ENCODE data around the gene LAMC2.
A peak's percentile ranks its signal among the peaks of the same experiment; 100 is the strongest.

LAMC2 gene

DNA sequence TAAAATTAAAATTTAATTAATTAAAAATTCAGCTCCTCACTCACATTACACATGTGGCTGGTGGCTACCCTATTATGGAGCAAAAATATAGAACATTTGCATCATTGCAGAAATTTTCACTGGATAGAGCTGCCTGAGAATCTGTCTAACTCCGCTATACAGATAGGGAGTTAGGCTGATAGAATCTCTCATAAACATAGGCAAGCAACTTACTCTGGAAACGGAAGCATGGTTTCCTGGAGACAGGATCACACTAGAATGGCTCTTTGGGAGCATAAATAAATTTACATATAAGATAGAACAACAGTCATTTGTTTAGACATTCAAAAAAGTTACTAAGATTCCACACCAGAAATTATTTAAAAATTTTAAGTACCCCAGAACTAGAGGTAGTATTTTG is 12.2 kb upstream of the LAMC2 start:
- DNase-seq: no peak

DNA sequence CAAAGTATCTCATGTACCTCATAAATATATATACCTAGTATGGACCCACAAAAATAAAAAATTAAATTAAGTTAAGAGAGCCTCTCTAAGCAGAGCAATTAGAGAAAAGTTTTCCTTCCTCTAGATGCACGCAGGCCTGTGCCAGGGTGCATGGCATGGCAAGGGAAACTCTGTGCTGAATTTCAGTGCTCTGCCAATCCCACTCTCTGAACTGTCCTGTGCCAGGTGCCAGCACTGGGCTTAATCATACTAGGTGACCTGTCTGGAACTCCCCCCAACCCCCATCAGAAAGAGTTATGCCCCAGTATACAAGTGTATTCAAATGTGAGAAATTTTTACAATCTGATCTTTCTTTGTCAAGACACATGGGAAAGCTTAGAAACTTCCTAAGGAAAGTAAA is 10.4 kb upstream of the LAMC2 start:
- DNase-seq: no peak

DNA sequence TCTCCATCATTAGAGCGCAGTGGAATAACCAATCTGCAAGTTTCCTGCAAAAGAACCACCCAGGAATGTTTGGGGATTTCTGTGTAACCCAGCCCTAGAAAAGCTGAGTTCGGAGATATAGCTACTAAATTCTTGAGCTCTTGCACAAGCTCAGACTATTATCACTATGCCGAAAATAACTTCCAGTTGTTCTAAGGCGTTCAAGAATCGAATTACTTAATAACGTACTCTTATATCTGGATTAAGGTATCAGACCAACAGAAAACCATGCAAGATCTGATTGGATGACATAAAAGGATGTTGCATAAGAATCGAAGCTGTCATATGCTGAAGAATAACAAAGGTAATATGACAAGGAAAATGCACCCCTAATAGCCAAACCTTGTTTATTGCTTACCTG is 7.5 kb upstream of the LAMC2 start:
- DNase-seq: no peak

DNA sequence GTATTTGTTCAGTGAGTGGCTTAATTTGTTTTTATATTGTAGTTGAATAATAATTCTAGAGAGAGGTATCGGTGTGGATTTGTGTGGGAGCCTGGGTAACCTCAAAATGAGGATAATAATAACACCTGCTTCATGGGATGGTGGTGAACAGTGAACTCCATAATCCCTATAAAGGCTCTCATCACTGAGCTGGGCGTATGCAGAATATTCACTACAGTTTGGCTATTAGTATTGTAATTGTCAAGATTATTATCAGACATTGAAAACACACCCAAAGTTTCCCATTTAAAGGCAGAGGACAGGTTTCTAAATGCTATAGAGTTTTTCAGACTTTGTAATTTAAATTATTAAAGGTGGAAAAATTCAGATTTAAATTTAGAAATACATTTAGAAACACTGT is 7.0 kb upstream of the LAMC2 start:
- no peak for DNase-seq

DNA sequence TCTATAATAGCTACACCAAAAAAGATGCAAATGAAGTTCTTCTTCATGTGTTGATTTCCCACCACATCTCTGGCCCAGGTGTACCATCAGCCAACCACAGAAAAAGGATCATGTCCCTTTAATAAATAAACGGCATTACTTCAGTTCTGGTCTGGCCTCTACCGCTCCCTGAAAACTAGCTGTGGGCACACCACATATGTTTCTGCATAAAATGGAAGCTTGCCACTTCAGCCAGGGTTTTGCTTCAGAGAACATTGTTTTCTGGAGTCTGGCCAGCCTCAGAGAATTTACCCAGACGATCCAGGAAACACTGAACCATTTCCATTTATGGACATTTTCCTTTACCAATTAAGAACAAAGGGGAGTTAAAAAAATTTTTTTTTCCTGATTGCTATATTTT is 5.8 kb upstream of the LAMC2 start:
- DNase-seq: no peak

DNA sequence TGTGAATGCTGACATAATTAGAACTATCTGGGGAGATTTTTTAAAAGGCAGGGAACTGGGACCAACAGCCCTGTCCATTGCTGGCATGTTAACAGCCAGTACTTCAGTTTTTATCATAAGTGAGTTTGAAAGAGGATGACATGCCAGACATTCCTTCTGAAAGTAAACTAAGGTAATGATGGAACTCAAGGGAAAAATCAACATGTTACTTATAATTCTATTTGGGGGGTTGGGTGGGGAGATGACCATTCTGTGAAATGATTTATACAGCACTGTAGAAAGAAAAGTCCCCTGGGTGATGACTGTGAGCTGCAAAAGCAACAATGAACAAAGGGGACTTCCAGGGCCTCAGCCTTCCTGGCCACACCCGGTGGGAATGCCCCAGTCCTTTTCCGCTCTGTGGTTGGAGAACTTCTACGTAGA is 5.4 kb upstream of the LAMC2 start:
- peak; percentile 23 to 48 for DNase-seq

DNA sequence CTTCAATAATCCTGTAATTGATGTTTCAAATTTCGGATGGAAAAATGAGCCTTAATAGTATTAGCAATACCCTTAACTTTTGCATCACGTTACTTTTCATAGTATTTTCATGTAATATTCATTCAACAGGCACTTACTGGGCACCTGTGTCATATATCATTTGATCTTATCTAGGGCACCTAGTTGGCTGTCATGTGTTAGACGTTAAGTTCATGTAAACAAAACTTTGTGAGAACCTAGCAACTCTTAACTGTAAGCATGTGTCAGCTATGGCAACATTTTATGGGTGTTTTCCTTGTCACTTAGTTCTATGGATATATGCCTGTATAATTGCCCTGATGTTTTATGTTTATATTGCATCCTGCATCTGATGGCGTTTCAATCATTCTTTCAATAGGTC is 777 bp downstream of the LAMC2 start:
- DNase-seq: no peak

DNA sequence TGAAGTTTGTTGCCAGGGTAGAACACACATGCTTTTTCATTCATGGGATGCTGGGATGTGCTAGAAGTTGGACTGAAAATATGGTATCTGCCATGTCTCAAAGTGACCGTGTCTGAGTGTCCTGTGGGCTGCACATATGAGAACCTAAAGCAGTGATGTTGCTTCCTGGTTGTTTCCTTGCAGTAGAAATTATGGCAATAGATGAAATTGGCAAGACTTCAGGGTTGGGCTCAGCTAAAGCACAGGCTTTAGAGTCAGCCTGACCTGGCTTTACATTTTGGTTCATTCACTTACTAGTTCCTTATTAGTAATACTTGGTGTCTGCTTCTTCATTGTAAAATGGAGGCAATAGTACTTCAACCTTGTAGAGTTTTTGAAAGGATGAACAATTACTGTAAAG is 2.2 kb downstream of the LAMC2 start:
- no peak for DNase-seq

DNA sequence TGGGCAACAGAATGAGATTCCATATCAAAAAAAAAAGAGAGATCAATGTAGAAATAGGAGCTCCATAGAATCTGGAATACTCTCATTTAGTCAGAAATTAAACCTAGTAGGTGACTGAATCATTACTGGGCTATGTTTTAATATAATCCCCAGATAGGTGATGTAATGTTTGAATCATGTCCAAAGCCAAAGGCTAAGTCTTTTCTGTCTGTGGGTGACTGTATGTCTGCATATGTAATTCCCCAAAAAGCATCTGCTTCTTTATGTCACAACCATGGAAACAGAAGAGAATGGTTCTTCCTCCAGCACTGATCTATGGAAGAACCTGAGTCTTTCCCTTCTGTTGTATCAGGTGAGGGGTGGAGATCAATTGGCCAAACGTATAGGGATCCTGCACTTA is 5.8 kb downstream of the LAMC2 start:
- DNase-seq: peak in 1 of 2 donors; percentile 25

DNA sequence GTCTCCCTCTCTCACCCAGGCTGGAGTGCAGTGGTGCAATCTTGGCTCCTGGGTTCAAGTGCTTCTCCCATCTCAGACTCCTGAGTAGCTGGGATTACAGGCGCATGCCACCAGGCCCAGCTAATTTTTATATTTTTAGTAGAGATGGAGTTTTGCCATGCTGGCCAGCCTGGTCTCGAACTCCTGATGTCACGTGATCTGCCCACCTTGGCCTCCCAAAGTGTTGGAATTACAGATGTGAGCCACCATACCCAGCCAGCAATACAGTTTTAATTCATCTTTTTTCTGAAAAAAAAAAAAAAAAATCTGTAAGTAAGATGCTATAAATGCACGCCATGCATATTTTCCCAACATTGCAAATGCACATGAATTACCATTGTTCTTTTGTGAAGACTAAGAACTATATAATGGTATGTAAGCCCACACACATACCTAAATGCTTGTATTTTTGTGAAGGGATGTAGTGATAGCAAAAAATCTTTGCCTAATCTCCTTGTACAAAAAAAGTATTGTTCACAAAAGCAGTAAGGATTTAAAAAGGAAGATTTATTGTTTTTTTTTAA is 8.0 kb downstream of the LAMC2 start:
- no peak for DNase-seq

DNA sequence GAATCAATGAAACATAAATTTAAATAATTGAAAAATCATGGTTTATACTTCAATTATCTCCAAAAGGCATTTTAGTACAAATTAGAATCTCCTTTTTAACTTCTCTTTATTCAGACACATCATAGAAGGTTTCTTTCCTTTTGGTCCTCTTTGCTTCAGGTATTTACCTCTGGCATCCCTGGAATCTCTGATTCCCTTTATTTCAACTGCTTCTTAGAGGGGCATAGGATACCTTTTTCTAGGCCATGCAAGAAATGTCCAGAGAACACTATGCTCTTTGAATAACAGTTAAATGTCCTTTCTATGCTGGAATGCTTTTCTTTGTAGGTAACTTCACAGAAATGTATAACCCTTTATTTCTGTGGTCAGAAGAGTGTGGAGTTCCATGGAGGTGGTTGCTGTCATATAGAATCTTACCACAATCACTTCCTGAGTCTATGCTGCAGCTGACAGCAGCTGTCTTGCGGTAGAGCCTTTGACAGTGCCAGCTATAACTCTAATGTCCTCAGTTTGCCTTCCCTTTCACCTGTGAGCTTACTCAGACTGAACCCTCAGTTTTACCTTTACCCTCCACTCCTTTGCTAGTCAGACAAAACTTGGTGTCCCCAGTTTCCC is 8.6 kb downstream of the LAMC2 start:
- no peak for DNase-seq

DNA sequence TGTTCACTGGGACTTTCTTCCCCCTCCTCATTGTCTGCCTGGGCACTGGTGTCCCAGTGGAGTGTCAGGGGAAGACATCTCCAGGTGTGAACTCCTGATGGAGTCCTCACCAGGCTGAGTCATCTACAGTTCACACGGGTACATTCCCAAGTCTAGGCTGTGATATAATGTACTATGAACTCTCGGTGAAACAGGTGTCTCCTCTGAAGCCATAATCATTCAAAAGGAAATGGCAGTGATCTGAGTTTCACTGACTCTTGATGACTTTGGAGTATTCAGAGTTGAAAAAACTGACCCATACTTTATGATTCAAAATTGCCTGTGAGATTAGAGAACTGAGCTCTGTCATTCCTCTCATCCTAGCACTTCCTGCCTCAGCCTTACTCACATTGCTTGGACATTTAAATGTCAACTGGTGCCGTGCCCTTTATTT is 9.1 kb downstream of the LAMC2 start:
- no peak for DNase-seq

DNA sequence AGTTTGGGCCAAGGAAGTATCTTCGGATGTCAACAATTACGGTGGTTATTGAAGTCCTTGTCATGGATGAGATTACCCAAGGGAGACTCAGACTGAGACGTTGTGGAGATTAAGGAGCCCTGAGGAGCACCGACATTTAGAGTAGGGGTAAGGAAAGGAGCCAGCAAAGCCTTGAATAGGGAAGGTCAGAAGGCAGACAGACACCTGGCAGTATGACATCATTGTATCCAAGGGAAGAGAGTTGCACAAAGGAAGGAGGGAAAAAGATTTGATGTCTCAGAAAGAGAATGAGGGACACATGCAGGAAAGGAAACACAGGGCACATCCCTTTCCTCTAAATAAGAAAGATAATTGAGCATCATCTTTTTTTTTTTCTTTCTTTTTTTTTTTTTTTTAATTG is 11.7 kb downstream of the LAMC2 start:
- DNase-seq: no peak

DNA sequence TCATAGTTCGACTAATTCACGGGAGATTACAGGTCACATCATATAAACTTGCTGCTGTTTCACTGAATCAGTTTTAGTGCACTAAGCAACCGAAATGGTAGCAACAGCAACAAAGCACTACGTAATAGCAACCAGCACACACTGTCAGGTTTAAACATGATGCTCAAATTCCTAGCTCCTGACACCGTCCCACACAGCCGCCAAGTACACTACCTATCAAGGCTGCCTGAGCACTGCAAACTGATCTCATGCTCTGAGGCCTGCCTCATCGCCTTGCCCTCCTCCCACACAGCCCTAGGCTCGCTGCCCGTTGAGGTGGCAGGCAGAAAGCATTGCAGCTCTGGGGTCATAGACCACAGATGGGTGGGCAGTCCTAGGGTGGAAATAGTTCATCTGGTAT is 12.4 kb downstream of the LAMC2 start:
- no peak for DNase-seq

DNA sequence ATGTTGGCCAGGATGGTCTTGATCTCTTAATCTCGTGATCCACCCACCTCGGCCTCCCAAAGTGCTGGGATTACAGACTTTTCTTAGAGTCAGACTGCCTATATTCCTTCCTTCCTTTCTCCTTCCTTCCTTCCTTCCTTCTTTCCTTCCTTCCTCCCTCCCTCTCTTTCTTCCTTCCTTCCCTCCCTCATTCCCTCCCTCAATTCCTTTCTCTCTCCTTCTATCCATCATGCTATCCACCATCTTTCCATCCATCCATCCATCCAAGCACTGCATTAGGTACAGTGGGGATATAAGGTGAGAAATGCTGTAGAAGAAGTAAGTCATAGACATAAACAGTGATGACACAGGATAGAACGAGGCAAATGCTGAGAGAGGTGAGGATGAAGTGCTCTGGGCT is 13.2 kb downstream of the LAMC2 start:
- no peak for DNase-seq

DNA sequence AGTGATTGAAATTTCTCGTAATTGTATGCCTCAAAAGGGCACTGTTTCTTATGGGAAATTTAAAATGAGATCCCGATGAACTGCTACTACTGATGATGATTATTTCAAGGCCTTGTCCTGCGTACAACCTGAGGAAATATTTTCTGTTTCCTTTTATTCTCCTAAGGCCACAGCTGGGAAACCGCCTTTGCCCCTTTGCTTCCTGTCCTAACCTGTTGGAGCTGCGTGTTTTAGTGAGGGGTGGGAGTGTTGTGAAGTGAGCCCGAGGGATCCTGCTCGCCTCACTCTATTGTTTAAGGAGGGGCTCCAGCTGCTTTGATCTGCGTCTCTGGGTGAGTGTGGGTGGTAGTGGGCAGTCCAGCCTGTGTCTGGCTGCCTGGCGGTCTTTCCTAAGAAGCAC is 14.4 kb downstream of the LAMC2 start:
- DNase-seq: no peak

DNA sequence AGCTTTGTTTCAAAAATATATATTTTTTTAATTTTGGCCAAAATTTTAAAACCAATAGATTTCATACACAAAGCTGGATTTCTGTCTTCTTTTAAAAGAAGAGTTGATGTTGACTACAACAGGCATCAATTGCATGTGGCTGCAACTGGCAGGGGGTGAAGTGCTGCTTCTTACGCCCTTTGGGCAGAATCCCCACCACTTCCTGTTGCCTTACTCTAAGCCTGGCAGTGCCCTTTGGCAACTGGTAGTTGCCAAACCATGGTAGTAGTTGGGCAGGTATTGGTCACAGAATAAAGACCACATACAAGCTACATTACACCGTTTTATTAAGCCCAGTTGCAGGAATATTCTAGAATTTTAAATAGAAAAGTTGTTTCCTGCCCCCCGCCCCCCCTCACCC is 17.0 kb downstream of the LAMC2 start:
- DNase-seq: no peak

DNA sequence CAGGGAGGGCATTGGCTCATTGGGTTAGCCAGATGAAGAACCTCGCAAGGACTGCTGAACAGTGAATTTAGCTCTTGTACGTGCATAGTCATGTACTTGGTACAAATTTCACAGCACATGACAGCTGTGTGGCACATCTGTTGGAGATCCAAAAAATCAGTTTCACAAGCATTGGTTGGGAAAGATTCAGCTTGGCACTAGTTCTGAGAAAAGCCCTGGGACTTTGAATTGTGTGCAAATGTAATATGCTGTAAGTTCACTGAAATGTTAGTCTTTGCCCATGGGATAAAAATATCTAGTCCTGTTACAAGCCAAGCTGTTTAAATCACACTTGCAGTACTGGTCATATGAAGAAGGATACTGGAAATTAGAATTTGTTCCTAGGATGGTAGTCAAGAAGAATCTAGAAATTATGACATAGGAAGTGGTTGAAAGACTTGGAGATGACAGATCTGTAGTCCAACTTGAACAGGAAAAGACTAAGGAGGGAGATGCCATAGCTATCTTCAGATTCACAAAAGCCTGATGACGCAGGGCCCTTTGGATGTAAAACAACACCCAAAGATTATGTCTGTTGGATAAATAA is 19.2 kb downstream of the LAMC2 start:
- no peak for DNase-seq

DNA sequence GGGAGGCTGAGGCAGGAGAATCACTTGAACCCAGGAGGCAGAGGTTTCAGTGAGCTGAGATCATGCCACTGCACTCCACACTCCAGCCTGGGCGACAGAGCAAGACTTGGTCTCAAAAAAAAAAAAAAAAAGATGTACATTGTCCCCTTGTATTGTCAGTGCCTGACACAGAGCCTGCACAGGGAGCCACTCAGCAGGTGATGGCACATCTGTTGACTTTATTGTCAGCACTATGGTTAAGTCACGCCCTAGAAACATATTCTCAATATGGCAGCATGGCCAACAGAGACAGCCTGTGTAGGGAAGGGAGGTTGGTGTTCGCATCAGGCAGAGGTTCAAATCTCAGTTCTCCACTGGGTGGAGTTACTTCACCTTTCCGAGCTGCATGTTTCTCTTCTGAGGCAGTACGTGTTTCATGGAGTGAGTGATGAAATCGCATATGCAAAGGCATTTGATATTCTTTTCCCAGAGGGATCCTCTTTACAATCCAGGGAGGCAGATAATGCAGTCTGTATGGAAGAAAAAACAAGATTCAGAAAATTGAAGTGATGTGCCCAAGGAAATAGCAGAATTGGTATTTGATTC is 20.6 kb downstream of the LAMC2 start:
- no peak for DNase-seq

DNA sequence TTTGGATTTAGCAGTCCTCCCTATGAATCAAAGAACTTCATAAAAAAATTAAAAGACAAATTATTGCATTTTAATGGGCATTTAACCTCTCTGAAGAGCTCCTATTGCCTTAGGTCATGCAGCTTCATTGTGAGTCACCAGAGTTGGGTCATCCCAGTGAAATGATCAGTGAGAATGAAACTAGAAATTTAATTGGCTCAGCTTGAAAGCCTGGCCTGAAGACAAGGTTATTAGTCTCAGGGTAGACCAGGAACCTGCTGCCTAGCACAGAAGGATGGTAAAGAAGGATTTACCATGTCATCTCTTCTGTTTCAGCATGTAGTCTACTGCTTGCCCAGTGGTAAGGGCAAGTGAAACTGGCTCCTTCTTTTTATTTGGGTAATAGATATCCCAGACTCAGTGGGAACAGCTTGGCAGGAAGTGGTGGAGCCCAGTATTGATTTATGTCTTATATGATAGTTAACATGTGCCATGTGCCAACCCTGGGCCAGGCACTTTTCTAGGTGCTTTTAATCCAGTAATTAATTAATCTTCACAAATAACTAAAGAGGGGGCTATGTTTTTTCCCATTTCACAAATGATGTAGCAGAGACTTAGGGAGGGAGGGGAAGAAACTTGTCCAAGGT is 23.6 kb downstream of the LAMC2 start:
- DNase-seq: peak; percentile 65 to 77

DNA sequence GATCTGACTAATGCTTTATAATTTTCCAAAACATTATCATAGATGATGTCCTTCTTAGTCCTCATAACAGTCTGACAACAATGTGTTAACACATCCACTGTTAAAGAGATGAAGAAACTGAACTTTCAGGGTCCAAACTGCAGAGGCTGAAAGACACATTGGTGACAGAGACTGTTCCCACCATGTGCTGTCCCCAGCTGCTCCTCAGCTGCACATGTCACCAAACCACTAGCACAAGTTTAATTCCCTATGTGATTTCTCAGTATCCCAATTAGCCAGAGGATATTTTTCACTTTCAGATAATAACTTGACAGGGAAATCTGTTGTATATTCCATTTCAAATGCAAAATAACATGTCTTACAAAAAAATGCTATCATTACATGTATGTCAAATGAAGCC is 24.6 kb downstream of the LAMC2 start:
- DNase-seq: no peak

DNA sequence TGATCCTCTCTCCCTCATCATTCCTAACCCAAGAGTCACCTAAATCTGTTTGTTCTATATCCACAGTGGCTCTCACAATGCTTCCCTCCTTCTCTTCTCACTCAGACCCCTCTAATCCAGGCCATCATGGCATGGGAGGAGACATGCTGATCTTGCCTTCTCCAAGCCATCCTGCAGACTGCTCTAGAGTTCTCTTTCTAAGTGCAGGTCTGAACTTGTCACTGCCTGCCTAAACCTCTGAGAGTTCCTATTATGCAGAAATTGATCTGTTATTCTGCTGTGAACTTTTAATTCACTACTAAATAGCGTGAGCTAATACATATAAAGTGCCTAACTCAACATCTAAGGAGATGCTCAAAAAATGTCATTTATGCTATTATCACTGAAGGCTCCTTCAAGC is 26.8 kb downstream of the LAMC2 start:
- no peak for DNase-seq

DNA sequence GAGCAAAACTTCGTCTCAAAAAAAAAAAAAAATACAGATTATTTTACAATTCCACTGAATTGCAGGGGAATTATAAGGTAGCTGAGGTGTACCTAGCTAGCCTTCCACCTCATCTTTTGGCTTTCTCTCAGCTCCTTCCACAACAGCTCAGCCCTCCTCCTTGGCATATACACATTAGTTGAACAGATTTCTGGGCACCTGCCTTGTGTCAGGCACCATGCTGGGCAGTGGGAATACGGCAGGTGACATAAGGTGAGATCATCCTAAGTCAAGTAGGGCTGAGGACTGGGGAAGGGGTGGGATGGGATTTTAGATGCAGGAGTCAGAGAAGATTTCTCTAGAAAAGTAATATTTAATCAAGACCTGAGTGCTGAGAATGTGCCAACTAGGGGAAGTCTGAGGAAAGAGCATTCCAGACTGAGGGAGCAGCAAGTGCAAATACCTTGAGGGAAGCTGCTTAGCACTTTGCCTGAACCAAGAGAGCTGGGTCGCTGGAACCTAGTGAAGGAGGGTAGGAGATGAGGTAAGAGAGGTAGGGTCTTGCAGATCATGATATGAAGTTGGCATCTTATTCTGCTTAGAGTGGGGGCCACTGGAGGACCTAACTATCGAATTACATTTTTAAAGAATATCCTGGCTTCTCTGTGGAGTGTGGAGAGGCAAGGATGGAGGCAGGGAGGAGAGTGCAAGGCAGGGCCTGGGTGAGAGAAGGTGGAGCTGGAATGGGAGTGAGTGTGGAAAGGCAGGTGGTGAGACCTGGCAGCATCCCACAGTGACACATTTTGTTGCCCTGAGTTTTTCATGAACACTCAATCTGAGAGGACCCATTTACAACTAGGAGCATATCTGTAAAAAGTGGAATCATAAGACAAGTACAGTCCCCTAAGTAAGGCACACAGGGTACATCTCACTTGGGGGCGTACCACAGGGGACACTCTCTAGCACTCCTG is 28.2 kb downstream of the LAMC2 start:
- no peak for DNase-seq

Measured in inflammatory macrophage treated with lipopolysaccharide for 1 hour (primary cell).